GM21390 (cell line): Measurements from ENCODE around the gene KLK6.

Source experiments
- ATAC-seq: cut with Tn5 transposase; IDR thresholded peaks from one replicate; pipeline ENCODE4 v1.9.1; 2021; ENCODE audit not compliant: unreplicated experiment

Gene KLK6

GRCh38 chr19:50912727-50913716 is 56.4 kb downstream of the KLK6 start:
- ATAC-seq: no peak

GRCh38 chr19:50912102-50912599 is 57.2 kb downstream of the KLK6 start:
- ATAC-seq: no peak

GRCh38 chr19:50911206-50912101 is 57.9 kb downstream of the KLK6 start, which contains the start of gene KLK4:
Gene KLK4 (minus strand): TSS chr19:50911395. CDS start chr19:50910738, 657 bp downstream.
- ATAC-seq: no peak

- ATAC-seq: no peak
These were observed 58.7 kb downstream of the KLK6 start for GRCh38 chr19:50910722-50911121.

- ATAC-seq: no peak
These were observed 59.9 kb downstream of the KLK6 start for GRCh38 chr19:50909240-50910070.
